ENCODE data around the gene GRAMD1A. TPM values are rescaled to one million over a fixed set of nuclear protein-coding genes. Genes with fewer than 3 reads are reported as not detected.

Gene GRAMD1A
- polyA plus RNA-seq, 1 of the 3 experiments (the other 2 are of a cell fraction) = 81.9 TPM

GRCh38 chr19:34960940-34961679, 39.0 kb upstream of the GRAMD1A start:
- CTCF ChIA-PET = interaction anchor here (4.0 kb wide), 1 partner anchor 11 kb away, joined by 32 read pairs; no protein-coding TSS in a partner anchor

DNA sequence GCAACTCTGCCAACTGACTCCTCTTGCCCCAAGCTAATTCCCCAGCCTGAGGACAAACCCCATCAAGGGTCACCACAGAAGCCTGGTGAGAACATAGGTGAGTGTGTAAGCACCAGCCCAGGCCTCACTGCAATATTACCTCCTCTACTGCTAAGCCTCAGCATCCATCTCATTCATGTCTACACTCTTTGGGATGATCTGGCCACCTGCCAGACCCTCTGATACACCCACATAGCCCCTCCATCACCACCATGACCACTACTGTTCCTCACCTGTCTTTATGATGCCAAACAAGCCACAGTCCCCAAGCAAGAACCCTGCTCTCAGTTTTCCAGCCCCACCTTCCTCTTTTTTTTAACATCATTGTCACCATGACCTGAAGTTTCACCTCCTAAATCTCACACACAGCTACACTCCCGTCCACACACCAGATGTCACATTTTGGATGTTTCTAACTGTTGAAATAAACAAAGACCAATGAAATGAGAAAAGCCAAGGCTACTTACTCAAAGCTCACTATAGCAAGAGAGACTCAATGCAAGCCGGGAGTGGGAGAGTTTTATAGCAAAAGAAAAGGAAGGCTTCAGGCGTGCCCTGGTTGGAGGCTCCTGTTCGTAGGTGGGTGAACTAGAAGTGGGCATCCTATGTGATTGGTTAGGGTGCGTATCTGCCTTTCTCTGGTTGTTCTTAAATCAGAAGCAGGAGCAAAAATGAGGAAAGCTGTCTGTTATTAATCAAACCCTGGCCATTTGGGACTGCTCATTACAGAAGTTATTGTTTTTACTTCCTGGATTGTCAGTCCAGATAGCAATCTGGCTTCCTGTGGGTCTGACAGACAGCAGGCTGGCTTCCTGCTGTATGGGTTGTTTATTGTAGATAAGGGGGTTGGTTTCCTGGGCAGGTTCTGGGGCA, 38.1 kb upstream of the GRAMD1A start:
- 53% methylated on average over 5 of the region's 5 CpGs for WGBS (ENCODE audit: low lambda C conversion rate)
- Histone ChIP-seq H3K4me3 (ENCODE audit: low read depth in 2 of 2, low read length in 1 of 2) (peak overlapping the region; percentile 95), H3K9me2 (no peaks in the 10 kb centered on the region), H3K9me3 (peaks cover 9% of the 10 kb centered on the region; the same call in 1 of the 2 replicates), H3F3A (replicated peaks; ENCODE audit: insufficient read depth) (no peaks in the 10 kb centered on the region), H3K4me2 (peak overlapping the region; percentile 97), H3K4me1 (ENCODE audit: control insufficient read depth in 1 of 2, insufficient read depth in 2 of 2, low read depth in 1 of 2, low read length in 1 of 2) (peaks cover 0 to 21% of the 10 kb centered on the region in 2 experiments; a peak in 2 of 4 replicates), H3K36me3 (replicated peaks in 1 of 2; ENCODE audit: control insufficient read depth in 1 of 2, insufficient read depth in 2 of 2, low read length in 1 of 2) (peaks cover 29 to 36% of the 10 kb centered on the region in 2 experiments), H4K20me1 (ENCODE audit: insufficient read depth) (no peaks in the 10 kb centered on the region), H3K79me2 (ENCODE audit: insufficient read depth) (peaks cover 23% of the 10 kb centered on the region; the same call in 1 of the 2 replicates), H2AFZ (ENCODE audit: low read depth) (no peak overlapping the region), H3K27me3 (ENCODE audit: insufficient read depth) (no peaks in the 10 kb centered on the region), H3K27ac (ENCODE audit: low read depth in 2 of 2, low read length in 1 of 2) (peak overlapping the region in 1 of 2 experiments; percentile 94; a peak in 2 of 4 replicates), H3K9ac (no peak overlapping the region)
- ChIA-PET CTCF (interaction anchor here (0.9 to 4.0 kb wide), 4 partner anchors 10 to 124 kb away, joined by 3 to 32 read pairs (median 5); no protein-coding TSS in a partner anchor), POLR2A (interaction anchor here (1.1 kb wide), 1 partner anchor 38 kb away, joined by 3 read pairs; the partner anchor contains the start of gene GRAMD1A)
- DNase-seq = peak; percentile 72
- no peak for TF ChIP-seq USF1 (IDR thresholded peaks at IDR 0.05; ENCODE audit: borderline replicate concordance, low read depth)
- peak; percentile 39; the same call in 1 of the 2 replicates for TF ChIP-seq MXI1 (IDR thresholded peaks at IDR 0.05; ENCODE audit: low read depth, low read length)
- no peak for TF ChIP-seq FOSL2 (IDR thresholded peaks at IDR 0.05; ENCODE audit: borderline replicate concordance, low read depth)
- TF ChIP-seq TAF1 (IDR thresholded peaks at IDR 0.05; ENCODE audit: borderline replicate concordance, low read depth, low read length) = no peak
- TF ChIP-seq SIN3A (IDR thresholded peaks at IDR 0.05; ENCODE audit: borderline replicate concordance, low read depth, low read length) = 0 out of 2 replicates have a peak, but pooled peaks have one; percentile 43
- peak in 1 of 2 experiments; percentile 83; a peak in 2 of 4 replicates for TF ChIP-seq EP300 (IDR thresholded peaks at IDR 0.05; ENCODE audit: borderline replicate concordance in 1 of 2, low read depth in 1 of 2, low read length in 1 of 2)
- TF ChIP-seq NRF1 (IDR thresholded peaks at IDR 0.05; ENCODE audit: low read depth, low read length) = no peak
- no peak for TF ChIP-seq EZH2phosphoT487 (IDR thresholded peaks at IDR 0.05; ENCODE audit: borderline replicate concordance, low read depth)
- TF ChIP-seq, protein P1, sequence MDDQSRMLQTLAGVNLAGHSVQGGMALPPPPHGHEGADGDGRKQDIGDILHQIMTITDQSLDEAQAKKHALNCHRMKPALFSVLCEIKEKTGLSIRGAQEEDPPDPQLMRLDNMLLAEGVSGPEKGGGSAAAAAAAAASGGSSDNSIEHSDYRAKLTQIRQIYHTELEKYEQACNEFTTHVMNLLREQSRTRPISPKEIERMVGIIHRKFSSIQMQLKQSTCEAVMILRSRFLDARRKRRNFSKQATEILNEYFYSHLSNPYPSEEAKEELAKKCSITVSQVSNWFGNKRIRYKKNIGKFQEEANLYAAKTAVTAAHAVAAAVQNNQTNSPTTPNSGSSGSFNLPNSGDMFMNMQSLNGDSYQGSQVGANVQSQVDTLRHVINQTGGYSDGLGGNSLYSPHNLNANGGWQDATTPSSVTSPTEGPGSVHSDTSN (IDR thresholded peaks at IDR 0.05) = peak; percentile 71
- TF ChIP-seq TCF12 (IDR thresholded peaks at IDR 0.05) = peak; percentile 82
- TF ChIP-seq, protein P2, sequence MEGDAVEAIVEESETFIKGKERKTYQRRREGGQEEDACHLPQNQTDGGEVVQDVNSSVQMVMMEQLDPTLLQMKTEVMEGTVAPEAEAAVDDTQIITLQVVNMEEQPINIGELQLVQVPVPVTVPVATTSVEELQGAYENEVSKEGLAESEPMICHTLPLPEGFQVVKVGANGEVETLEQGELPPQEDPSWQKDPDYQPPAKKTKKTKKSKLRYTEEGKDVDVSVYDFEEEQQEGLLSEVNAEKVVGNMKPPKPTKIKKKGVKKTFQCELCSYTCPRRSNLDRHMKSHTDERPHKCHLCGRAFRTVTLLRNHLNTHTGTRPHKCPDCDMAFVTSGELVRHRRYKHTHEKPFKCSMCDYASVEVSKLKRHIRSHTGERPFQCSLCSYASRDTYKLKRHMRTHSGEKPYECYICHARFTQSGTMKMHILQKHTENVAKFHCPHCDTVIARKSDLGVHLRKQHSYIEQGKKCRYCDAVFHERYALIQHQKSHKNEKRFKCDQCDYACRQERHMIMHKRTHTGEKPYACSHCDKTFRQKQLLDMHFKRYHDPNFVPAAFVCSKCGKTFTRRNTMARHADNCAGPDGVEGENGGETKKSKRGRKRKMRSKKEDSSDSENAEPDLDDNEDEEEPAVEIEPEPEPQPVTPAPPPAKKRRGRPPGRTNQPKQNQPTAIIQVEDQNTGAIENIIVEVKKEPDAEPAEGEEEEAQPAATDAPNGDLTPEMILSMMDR (IDR thresholded peaks at IDR 0.05) = no peak
- TF ChIP-seq RCOR1 (IDR thresholded peaks at IDR 0.05; ENCODE audit: low read length) = peak; percentile 60; the same call in 1 of the 2 replicates
- TF ChIP-seq NFIC (IDR thresholded peaks at IDR 0.05; ENCODE audit: borderline replicate concordance) = no peak
- TF ChIP-seq POLR2AphosphoS5 (IDR thresholded peaks at IDR 0.05; ENCODE audit: low read depth, low read length) = peak; percentile 30; the same call in 1 of the 2 replicates
- TF ChIP-seq GATA2 (CRISPR knock-in tag; IDR thresholded peaks at IDR 0.05) = peak; percentile 96
- TF ChIP-seq ELF1 (IDR thresholded peaks at IDR 0.05) = peak; percentile 35; the same call in 1 of the 2 replicates
- no peak for TF ChIP-seq JUND (IDR thresholded peaks at IDR 0.05)
- TF ChIP-seq CHD2 (IDR thresholded peaks at IDR 0.05; ENCODE audit: low read length, partially characterized antibody) = peak; percentile 72
- no peak for TF ChIP-seq YY1 (IDR thresholded peaks at IDR 0.05; ENCODE audit: low read depth)
- no peak for TF ChIP-seq RXRA (IDR thresholded peaks at IDR 0.05; ENCODE audit: borderline replicate concordance, low read depth)

More at GRCh38 chr19:34960940-34961679, 39.0 kb upstream of the GRAMD1A start:
- Histone ChIP-seq H4K20me1 (ENCODE audit: insufficient read depth) (no peaks in the 10 kb centered on the region), H3K4me2 (no peak overlapping the region), H3K36me3 (replicated peaks in 1 of 2; ENCODE audit: control insufficient read depth in 1 of 2, insufficient read depth in 2 of 2, low read length in 1 of 2) (peaks cover 34 to 44% of the 10 kb centered on the region in 2 experiments), H3K9me3 (peaks cover 9% of the 10 kb centered on the region; the same call in 1 of the 2 replicates), H3F3A (replicated peaks; ENCODE audit: insufficient read depth) (no peaks in the 10 kb centered on the region), H3K79me2 (ENCODE audit: insufficient read depth) (peaks cover 23% of the 10 kb centered on the region; the same call in 1 of the 2 replicates), H3K27me3 (ENCODE audit: insufficient read depth) (no peaks in the 10 kb centered on the region), H3K4me1 (ENCODE audit: control insufficient read depth in 1 of 2, insufficient read depth in 2 of 2, low read depth in 1 of 2, low read length in 1 of 2) (peaks cover 0 to 21% of the 10 kb centered on the region in 2 experiments; a peak in 2 of 4 replicates), H2AFZ (ENCODE audit: low read depth) (no peak overlapping the region), H3K27ac (ENCODE audit: low read depth in 2 of 2, low read length in 1 of 2) (peak overlapping the region in 1 of 2 experiments; percentile 94; a peak in 2 of 4 replicates), H3K4me3 (ENCODE audit: low read depth in 2 of 2, low read length in 1 of 2) (peak overlapping the region in 1 of 2 experiments; percentile 95; a peak in 1 of 4 replicates), H3K9me2 (no peaks in the 10 kb centered on the region), H3K9ac (no peak overlapping the region)
- TF ChIP-seq FOXJ3 (CRISPR knock-in tag; IDR thresholded peaks at IDR 0.05) (no peak), NRF1 (IDR thresholded peaks at IDR 0.05; ENCODE audit: low read depth, low read length) (no peak)
- WGBS (ENCODE audit: low lambda C conversion rate) = 86% methylated on average over 12 of the region's 12 CpGs
- POLR2A ChIA-PET = no interaction called here
- DNase-seq = no peak

All from SK-N-SH (cell line).